Measurements from ENCODE around the gene SLC17A1.

The SLC17A1 gene

GRCh38 chr6:25863360-25863759 is 31.5 kb upstream of the SLC17A1 start:
- H3K4me3 ChIP-seq (ENCODE audit: low read length): no peak overlapping the region
- H3K9me3 ChIP-seq (ENCODE audit: control insufficient read depth, low read length): no peaks in the 10 kb centered on the region
- H3K9ac ChIP-seq (ENCODE audit: low read length): no peak overlapping the region
- no peaks in the 10 kb centered on the region for H3K27me3 ChIP-seq (ENCODE audit: control insufficient read depth, insufficient read depth, low read length)
- H3K36me3 ChIP-seq (ENCODE audit: control insufficient read depth, insufficient read depth, low read length): no peaks in the 10 kb centered on the region
- H3K4me1 ChIP-seq (ENCODE audit: control insufficient read depth, insufficient read depth, low read length): no peaks in the 10 kb centered on the region

GRCh38 chr6:25862199-25862598 is 30.3 kb upstream of the SLC17A1 start:
- H3K4me3 ChIP-seq (ENCODE audit: low read length): no peak overlapping the region
- H3K9ac ChIP-seq (ENCODE audit: low read length): no peak overlapping the region
- H3K27me3 ChIP-seq (ENCODE audit: control insufficient read depth, insufficient read depth, low read length): no peaks in the 10 kb centered on the region
- H3K9me3 ChIP-seq (ENCODE audit: control insufficient read depth, low read length): no peaks in the 10 kb centered on the region
- H3K36me3 ChIP-seq (ENCODE audit: control insufficient read depth, insufficient read depth, low read length): no peaks in the 10 kb centered on the region
- no peaks in the 10 kb centered on the region for H3K4me1 ChIP-seq (ENCODE audit: control insufficient read depth, insufficient read depth, low read length)

- H3K27me3 ChIP-seq (ENCODE audit: control insufficient read depth, insufficient read depth, low read length): no peaks in the 10 kb centered on the region
- no peak overlapping the region for H3K4me3 ChIP-seq (ENCODE audit: low read length)
- no peaks in the 10 kb centered on the region for H3K4me1 ChIP-seq (ENCODE audit: control insufficient read depth, insufficient read depth, low read length)
- H3K9ac ChIP-seq (ENCODE audit: low read length): no peak overlapping the region
- no peaks in the 10 kb centered on the region for H3K36me3 ChIP-seq (ENCODE audit: control insufficient read depth, insufficient read depth, low read length)
- no peaks in the 10 kb centered on the region for H3K9me3 ChIP-seq (ENCODE audit: control insufficient read depth, low read length)
Measured at GRCh38 chr6:25852756-25853155, 20.9 kb upstream of the SLC17A1 start.

GRCh38 chr6:25851961-25852360 is 20.1 kb upstream of the SLC17A1 start:
- no peaks in the 10 kb centered on the region for H3K36me3 ChIP-seq (ENCODE audit: control insufficient read depth, insufficient read depth, low read length)
- H3K27me3 ChIP-seq (ENCODE audit: control insufficient read depth, insufficient read depth, low read length): no peaks in the 10 kb centered on the region
- no peaks in the 10 kb centered on the region for H3K4me1 ChIP-seq (ENCODE audit: control insufficient read depth, insufficient read depth, low read length)
- H3K9me3 ChIP-seq (ENCODE audit: control insufficient read depth, low read length): no peaks in the 10 kb centered on the region
- H3K4me3 ChIP-seq (ENCODE audit: low read length): no peak overlapping the region
- H3K9ac ChIP-seq (ENCODE audit: low read length): no peak overlapping the region

GRCh38 chr6:25844518-25844917 is 12.7 kb upstream of the SLC17A1 start:
- H3K4me1 ChIP-seq (ENCODE audit: control insufficient read depth, insufficient read depth, low read length): no peaks in the 10 kb centered on the region
- H3K27me3 ChIP-seq (ENCODE audit: control insufficient read depth, insufficient read depth, low read length): no peaks in the 10 kb centered on the region
- H3K9ac ChIP-seq (ENCODE audit: low read length): no peak overlapping the region
- no peak overlapping the region for H3K4me3 ChIP-seq (ENCODE audit: low read length)
- H3K36me3 ChIP-seq (ENCODE audit: control insufficient read depth, insufficient read depth, low read length): no peaks in the 10 kb centered on the region
- no peaks in the 10 kb centered on the region for H3K9me3 ChIP-seq (ENCODE audit: control insufficient read depth, low read length)

GRCh38 chr6:25842526-25842925 is 10.7 kb upstream of the SLC17A1 start:
- no peaks in the 10 kb centered on the region for H3K36me3 ChIP-seq (ENCODE audit: control insufficient read depth, insufficient read depth, low read length)
- H3K9me3 ChIP-seq (ENCODE audit: control insufficient read depth, low read length): no peaks in the 10 kb centered on the region
- H3K27me3 ChIP-seq (ENCODE audit: control insufficient read depth, insufficient read depth, low read length): no peaks in the 10 kb centered on the region
- no peak overlapping the region for H3K9ac ChIP-seq (ENCODE audit: low read length)
- no peaks in the 10 kb centered on the region for H3K4me1 ChIP-seq (ENCODE audit: control insufficient read depth, insufficient read depth, low read length)
- no peak overlapping the region for H3K4me3 ChIP-seq (ENCODE audit: low read length)

- Histone ChIP-seq H3K27me3 (ENCODE audit: control insufficient read depth, insufficient read depth, low read length) (no peaks in the 10 kb centered on the region), H3K9ac (ENCODE audit: low read length) (no peak overlapping the region), H3K36me3 (ENCODE audit: control insufficient read depth, insufficient read depth, low read length) (no peaks in the 10 kb centered on the region), H3K4me3 (ENCODE audit: low read length) (no peak overlapping the region), H3K4me1 (ENCODE audit: control insufficient read depth, insufficient read depth, low read length) (no peaks in the 10 kb centered on the region), H3K9me3 (ENCODE audit: control insufficient read depth, low read length) (no peaks in the 10 kb centered on the region)
Measured at GRCh38 chr6:25835442-25836283, 3.8 kb upstream of the SLC17A1 start.

GRCh38 chr6:25834950-25835349 is 3.1 kb upstream of the SLC17A1 start:
- no peak overlapping the region for H3K4me3 ChIP-seq (ENCODE audit: low read length)
- H3K9me3 ChIP-seq (ENCODE audit: control insufficient read depth, low read length): no peaks in the 10 kb centered on the region

GRCh38 chr6:25833136-25833535 is 1.3 kb upstream of the SLC17A1 start:
- H3K4me1 ChIP-seq (ENCODE audit: control insufficient read depth, insufficient read depth, low read length): no peaks in the 10 kb centered on the region
- no peak overlapping the region for H3K9ac ChIP-seq (ENCODE audit: low read length)
- H3K36me3 ChIP-seq (ENCODE audit: control insufficient read depth, insufficient read depth, low read length): no peaks in the 10 kb centered on the region
- no peaks in the 10 kb centered on the region for H3K27me3 ChIP-seq (ENCODE audit: control insufficient read depth, insufficient read depth, low read length)
- H3K9me3 ChIP-seq (ENCODE audit: control insufficient read depth, low read length): no peaks in the 10 kb centered on the region
- no peak overlapping the region for H3K4me3 ChIP-seq (ENCODE audit: low read length)

More at GRCh38 chr6:25834950-25835349, 3.1 kb upstream of the SLC17A1 start:
- no peak overlapping the region for H3K9ac ChIP-seq (ENCODE audit: low read length)
- no peaks in the 10 kb centered on the region for H3K4me1 ChIP-seq (ENCODE audit: control insufficient read depth, insufficient read depth, low read length)
- H3K27me3 ChIP-seq (ENCODE audit: control insufficient read depth, insufficient read depth, low read length): no peaks in the 10 kb centered on the region
- no peaks in the 10 kb centered on the region for H3K36me3 ChIP-seq (ENCODE audit: control insufficient read depth, insufficient read depth, low read length)

GRCh38 chr6:25832670-25833069 is 818 bp upstream of the SLC17A1 start:
- H3K4me1 ChIP-seq (ENCODE audit: control insufficient read depth, insufficient read depth, low read length): no peaks in the 10 kb centered on the region
- no peak overlapping the region for H3K4me3 ChIP-seq (ENCODE audit: low read length)
- no peak overlapping the region for H3K9ac ChIP-seq (ENCODE audit: low read length)
- H3K27me3 ChIP-seq (ENCODE audit: control insufficient read depth, insufficient read depth, low read length): no peaks in the 10 kb centered on the region
- H3K9me3 ChIP-seq (ENCODE audit: control insufficient read depth, low read length): no peaks in the 10 kb centered on the region
- no peaks in the 10 kb centered on the region for H3K36me3 ChIP-seq (ENCODE audit: control insufficient read depth, insufficient read depth, low read length)

- Histone ChIP-seq H3K27me3 (ENCODE audit: control insufficient read depth, insufficient read depth, low read length) (no peaks in the 10 kb centered on the region), H3K9me3 (ENCODE audit: control insufficient read depth, low read length) (no peaks in the 10 kb centered on the region), H3K9ac (ENCODE audit: low read length) (no peak overlapping the region), H3K4me1 (ENCODE audit: control insufficient read depth, insufficient read depth, low read length) (no peaks in the 10 kb centered on the region), H3K36me3 (ENCODE audit: control insufficient read depth, insufficient read depth, low read length) (no peaks in the 10 kb centered on the region), H3K4me3 (ENCODE audit: low read length) (no peak overlapping the region)
Measured at GRCh38 chr6:25832307-25832662, 433 bp upstream of the SLC17A1 start.

- no peaks in the 10 kb centered on the region for H3K9me3 ChIP-seq (ENCODE audit: control insufficient read depth, low read length)
- no peaks in the 10 kb centered on the region for H3K27me3 ChIP-seq (ENCODE audit: control insufficient read depth, insufficient read depth, low read length)
- no peaks in the 10 kb centered on the region for H3K36me3 ChIP-seq (ENCODE audit: control insufficient read depth, insufficient read depth, low read length)
- H3K4me3 ChIP-seq (ENCODE audit: low read length): no peak overlapping the region
- H3K9ac ChIP-seq (ENCODE audit: low read length): no peak overlapping the region
- H3K4me1 ChIP-seq (ENCODE audit: control insufficient read depth, insufficient read depth, low read length): no peaks in the 10 kb centered on the region
Measured at GRCh38 chr6:25830458-25830857, 1.4 kb downstream of the SLC17A1 start.

- H3K4me1 ChIP-seq (ENCODE audit: control insufficient read depth, insufficient read depth, low read length): no peaks in the 10 kb centered on the region
- H3K27me3 ChIP-seq (ENCODE audit: control insufficient read depth, insufficient read depth, low read length): no peaks in the 10 kb centered on the region
- H3K9me3 ChIP-seq (ENCODE audit: control insufficient read depth, low read length): no peaks in the 10 kb centered on the region
- H3K4me3 ChIP-seq (ENCODE audit: low read length): no peak overlapping the region
- H3K36me3 ChIP-seq (ENCODE audit: control insufficient read depth, insufficient read depth, low read length): no peaks in the 10 kb centered on the region
- H3K9ac ChIP-seq (ENCODE audit: low read length): no peak overlapping the region
Measured at GRCh38 chr6:25829375-25829774, 2.5 kb downstream of the SLC17A1 start.
